Fibroblast of lung (primary cell): ENCODE measurements around the gene RAB30. TPM values are rescaled to one million over a fixed set of nuclear protein-coding genes. Genes with fewer than 3 reads are reported as not detected.

Source experiments
- DNase-seq, 2 donors: peaks; one replicate each; pipeline versions ENCODE4 v3.0.0 to v3.0.0-alpha.2; 2010; ENCODE audit warnings: low read depth in 2 of 2
- H2AFZ ChIP-seq: 2 replicates; pipeline ENCODE4 v1.5.1; 2012; ENCODE audit warnings: low read length, control low read depth, inconsistent platforms
- H3K27ac ChIP-seq: 2 replicates; pipeline ENCODE4 v1.5.1; 2011; ENCODE audit warnings: low read length, control low read depth; ENCODE audit not compliant: insufficient read depth
- H3K27me3 ChIP-seq: 2 replicates; pipeline ENCODE4 v1.5.1; 2011; ENCODE audit warnings: mild to moderate bottlenecking, low read length; ENCODE audit not compliant: control insufficient read depth, insufficient read depth
- H3K36me3 ChIP-seq: 2 replicates; pipeline ENCODE4 v1.5.1; 2011; ENCODE audit warnings: low read length; ENCODE audit not compliant: control insufficient read depth, insufficient read depth
- H3K4me1 ChIP-seq: 2 replicates; pipeline ENCODE4 v1.5.1; 2011; ENCODE audit warnings: low read length; ENCODE audit not compliant: control insufficient read depth, insufficient read depth; ENCODE audit errors: extremely low read depth
- H3K4me2 ChIP-seq: 2 replicates; pipeline ENCODE4 v1.5.1; 2011; ENCODE audit warnings: low read length, control low read depth; ENCODE audit not compliant: insufficient read depth; ENCODE audit errors: extremely low read depth
- H3K4me3 ChIP-seq, 4 experiments: fragments of 200-600 bp in 1 of 4; sonication (generic) in 1 of 4; replicated peaks in 1 of 4; 2 replicates each; pipeline ENCODE4 v1.5.1; 2011 to 2016; ENCODE audit warnings: low read length in 4 of 4, low read depth in 3 of 4, mild to moderate bottlenecking in 3 of 4, control low read depth in 2 of 4, inconsistent platforms in 1 of 4, mixed read lengths in 1 of 4; ENCODE audit not compliant: insufficient read depth in 1 of 4; ENCODE audit errors: control extremely low read depth in 1 of 4
- H3K79me2 ChIP-seq: 2 replicates; pipeline ENCODE4 v1.5.1; 2012; ENCODE audit warnings: mild to moderate bottlenecking, low read length, inconsistent platforms; ENCODE audit not compliant: control insufficient read depth, insufficient read depth
- H3K9ac ChIP-seq: 2 replicates; pipeline ENCODE4 v1.5.1; 2011; ENCODE audit warnings: mild to moderate bottlenecking, low read length, control low read depth; ENCODE audit not compliant: insufficient read depth
- H3K9me3 ChIP-seq: 2 replicates; pipeline ENCODE4 v1.5.1; 2012; ENCODE audit warnings: low read depth, low read length; ENCODE audit not compliant: control insufficient read depth, insufficient read depth
- H4K20me1 ChIP-seq: 2 replicates; pipeline ENCODE4 v1.5.1; 2011; ENCODE audit warnings: low read length; ENCODE audit not compliant: control insufficient read depth, insufficient read depth; ENCODE audit errors: extremely low read depth
- CTCF ChIP-seq, 2 donors: IDR thresholded peaks in 1 of 2; conservative IDR thresholded peaks in 1 of 2; 1 replicate in 1 of 2; 2 replicates in 1 of 2; pipeline ENCODE4 v1.5.1; 2011 to 2012; ENCODE audit warnings: low read length in 2 of 2, control low read depth in 1 of 2, inconsistent platforms in 1 of 2, low read depth in 1 of 2, mild to moderate bottlenecking in 1 of 2
- EZH2 ChIP-seq: IDR thresholded peaks from 2 replicates; pipeline ENCODE4 v1.5.1; 2012; ENCODE audit warnings: low read length, control low read depth, mild to moderate bottlenecking; ENCODE audit errors: missing control alignments
- polyA plus RNA-seq, 2 donors: library from polyadenylated mRNA; depleted of rRNA in 1 of 2; stranded (reverse) in 1 of 2; unstranded in 1 of 2; fragments of >200 nt; gene quantifications; 2 replicates each; pipeline ENCODE4 v1.2.1, GENCODE V29; 2011 to 2012; ENCODE audit warnings: missing spikeins in 1 of 2
- total RNA-seq: library from RNA; depleted of rRNA; stranded (reverse); fragments of >200 nt; gene quantifications from 2 replicates; pipeline ENCODE4 v1.2.1, GENCODE V29; 2014

RAB30 gene
- total and polyA plus RNA-seq, 2 donors (not counting 1 experiment from before 2014, with no cell fraction given), result 33.9 to 45.2 TPM

GRCh38 chr11:83073258-83073657, 1.6 kb upstream of the RAB30 start:
- H3K79me2 ChIP-seq, result peaks cover 53% of the 10 kb centered on the region
- H3K36me3 ChIP-seq, result peaks cover 3% of the 10 kb centered on the region
- no peaks in the 10 kb centered on the region for H3K27me3 ChIP-seq
- no peak for DNase-seq
- H3K4me2 ChIP-seq, result peak overlapping the region; percentile 49
- peak overlapping the region; percentile 77 to 87 (median 82) for H3K4me3 ChIP-seq
- no peaks in the 10 kb centered on the region for H4K20me1 ChIP-seq
- H2AFZ ChIP-seq, result no peak overlapping the region
- H3K9me3 ChIP-seq, result no peaks in the 10 kb centered on the region
- H3K9ac ChIP-seq, result no peak overlapping the region
- H3K4me1 ChIP-seq, result peaks cover 10% of the 10 kb centered on the region
- TF ChIP-seq CTCF (conservative IDR thresholded peaks at IDR 0.05 in 1 of 2, IDR thresholded peaks at IDR 0.05 in 1 of 2; ENCODE audit: low read depth in 1 of 2, low read length in 2 of 2) (no peak), EZH2 (no peak)
- H3K27ac ChIP-seq, result peak overlapping the region; percentile 98

- TF ChIP-seq EZH2 (no peak), CTCF (conservative IDR thresholded peaks at IDR 0.05 in 1 of 2, IDR thresholded peaks at IDR 0.05 in 1 of 2; ENCODE audit: low read depth in 1 of 2, low read length in 2 of 2) (no peak)
- Histone ChIP-seq H2AFZ (peak overlapping the region; percentile 76), H3K27me3 (no peaks in the 10 kb centered on the region), H3K36me3 (peaks cover 3% of the 10 kb centered on the region), H4K20me1 (no peaks in the 10 kb centered on the region), H3K4me1 (peaks cover 10% of the 10 kb centered on the region), H3K4me2 (peak overlapping the region; percentile 49), H3K9ac (peak overlapping the region; percentile 91), H3K9me3 (no peaks in the 10 kb centered on the region), H3K79me2 (peaks cover 56% of the 10 kb centered on the region), H3K27ac (peak overlapping the region; percentile 98), H3K4me3 (peak overlapping the region; percentile 77 to 87 (median 82))
- DNase-seq, result no peak
Observed at GRCh38 chr11:83072350-83073242, 899 bp upstream of the RAB30 start.

GRCh38 chr11:83070731-83071566, 748 bp downstream of the RAB30 start:
- peak overlapping the region; percentile 98 for H3K27ac ChIP-seq
- H3K9ac ChIP-seq, result peak overlapping the region; percentile 69
- H3K79me2 ChIP-seq, result peaks cover 71% of the 10 kb centered on the region
- peak overlapping the region; percentile 80 to 89 (median 86) for H3K4me3 ChIP-seq
- H3K4me1 ChIP-seq, result peaks cover 10% of the 10 kb centered on the region
- no peaks in the 10 kb centered on the region for H3K27me3 ChIP-seq
- H3K36me3 ChIP-seq, result peaks cover 3% of the 10 kb centered on the region
- no peaks in the 10 kb centered on the region for H3K9me3 ChIP-seq
- H4K20me1 ChIP-seq, result no peaks in the 10 kb centered on the region
- peak in 1 of 2 donors; percentile 47 for DNase-seq
- peak overlapping the region; percentile 19 for H2AFZ ChIP-seq
- peak overlapping the region; percentile 80 for H3K4me2 ChIP-seq
- no peak for TF ChIP-seq CTCF (conservative IDR thresholded peaks at IDR 0.05 in 1 of 2, IDR thresholded peaks at IDR 0.05 in 1 of 2; ENCODE audit: low read depth in 1 of 2, low read length in 2 of 2)
- no peak for TF ChIP-seq EZH2
